HCT116 (cell line): ENCODE results near the gene SGF29. TPM values are rescaled to one million over a fixed set of nuclear protein-coding genes. Genes with fewer than 3 reads are reported as not detected.

ENCODE experiments used
- ATAC-seq: fragments of 200-7000 bp; cut with Tn5 transposase; 2 replicates; pipeline ENCODE4 v1.9.1; 2020; ENCODE audit warnings: mild to moderate bottlenecking, moderate library complexity
- BruUV-seq: library from RNA; stranded (reverse); fragments of 400-500 nt; replicated peaks from 2 replicates; lab custom pipeline; 2021; lab: Mats Ljungman, UMichigan
- CTCF ChIA-PET: fragments of 300-600 bp; sonication (Branson Sonifier 250); formaldehyde crosslinking; loops from one replicate; lab custom pipeline; 2021; ENCODE audit warnings: antibody characterized with exemption; lab: Charles Lee
- POLR2A ChIA-PET: fragments of 300-600, 350-600 bp; sonication (Branson Sonifier 250); formaldehyde crosslinking; loops from one replicate; lab custom pipeline; 2021; ENCODE audit warnings: antibody characterized with exemption; lab: Charles Lee
- RAD21 ChIA-PET, 2 experiments: fragments of 300-600 bp; sonication (Branson Sonifier 250); formaldehyde crosslinking; loops; one replicate each; lab custom pipeline; 2023; ENCODE audit warnings: low total read pairs in 2 of 2; ENCODE audit not compliant: uncharacterized antibody in 2 of 2, unreplicated experiment in 2 of 2, low non-redundant PET in 1 of 2; lab: Charles Lee
- DNase-seq: peaks from one replicate; pipeline ENCODE4 v3.0.0-alpha.2; 2010; ENCODE audit warnings: low read depth, low spot score
- H2AFZ ChIP-seq: fragments of 200-600 bp; shearing (Covaris generic), sonication (generic); 2 replicates; pipeline ENCODE4 v1.6.1; 2017; ENCODE audit warnings: low read depth, mixed run types, mixed read lengths, antibody characterized with exemption, low read length; ENCODE audit not compliant: poor library complexity, severe bottlenecking
- H3K27ac ChIP-seq: 2 replicates; pipeline ENCODE4 v1.5.1; 2012; ENCODE audit warnings: low read depth, low read length
- H3K27me3 ChIP-seq: fragments of 200-600 bp; sonication (generic); 2 replicates; pipeline ENCODE4 v1.6.1; 2016; ENCODE audit warnings: mixed run types, low read length, mixed read lengths; ENCODE audit not compliant: insufficient read depth
- H3K36me3 ChIP-seq, 2 experiments: fragments of 200-500 bp in 1 of 2; fragments of 200-600 bp in 1 of 2; sonication (Bioruptor generic) in 1 of 2; sonication (generic) in 1 of 2; 2 replicates each; pipeline versions ENCODE4 v1.5.1 to v1.6.1; 2014 to 2016; ENCODE audit warnings: low read length in 2 of 2, inconsistent platforms in 1 of 2, mixed read lengths in 1 of 2, mixed run types in 1 of 2; ENCODE audit not compliant: insufficient read depth in 2 of 2, control insufficient read depth in 1 of 2
- H3K4me1 ChIP-seq, 2 experiments: fragments of 200-600 bp in 1 of 2; sonication (generic) in 1 of 2; 2 replicates each; pipeline versions ENCODE4 v1.5.1 to v1.6.1; 2012 to 2017; ENCODE audit warnings: low read length in 2 of 2, inconsistent platforms in 1 of 2, mild to moderate bottlenecking in 1 of 2, mixed read lengths in 1 of 2, mixed run types in 1 of 2, moderate library complexity in 1 of 2; ENCODE audit not compliant: insufficient read depth in 2 of 2, control insufficient read depth in 1 of 2
- H3K4me2 ChIP-seq: fragments of 200-600 bp; sonication (generic); 2 replicates; pipeline ENCODE4 v1.6.1; 2017; ENCODE audit warnings: mixed run types, low read length, mixed read lengths
- H3K4me3 ChIP-seq, 2 experiments: fragments of 200-600 bp in 1 of 2; sonication (generic) in 1 of 2; replicated peaks in 1 of 2; 2 replicates each; pipeline ENCODE4 v1.5.1; 2011 to 2016; ENCODE audit warnings: low read length in 2 of 2, control low read depth in 1 of 2, low read depth in 1 of 2, mild to moderate bottlenecking in 1 of 2, mixed read lengths in 1 of 2, mixed run types in 1 of 2
- H3K79me2 ChIP-seq: fragments of 200-600 bp; sonication (generic); 2 replicates; pipeline ENCODE4 v1.6.1; 2017; ENCODE audit warnings: mild to moderate bottlenecking, mixed run types, low read length, moderate library complexity, mixed read lengths; ENCODE audit not compliant: insufficient read depth
- H3K9ac ChIP-seq: fragments of 200-600 bp; sonication (generic); 2 replicates; pipeline ENCODE4 v1.6.1; 2016; ENCODE audit warnings: low read length, mixed read lengths
- H3K9me2 ChIP-seq: fragments of 200-600 bp; sonication (generic), shearing (Covaris generic); 2 replicates; pipeline ENCODE4 v1.6.1; 2017; ENCODE audit warnings: mixed run types, mild to moderate bottlenecking, moderate library complexity; ENCODE audit not compliant: insufficient read depth
- H3K9me3 ChIP-seq, 2 experiments: fragments of 200-500 bp in 1 of 2; fragments of 200-600 bp in 1 of 2; sonication (Bioruptor generic) in 1 of 2; sonication (generic) in 1 of 2; 2 replicates each; pipeline ENCODE4 v1.6.1; 2014 to 2017; ENCODE audit warnings: low read length in 2 of 2, mixed read lengths in 2 of 2, inconsistent platforms in 1 of 2, low read depth in 1 of 2, mild to moderate bottlenecking in 1 of 2, mixed run types in 1 of 2, moderate library complexity in 1 of 2; ENCODE audit not compliant: control insufficient read depth in 1 of 2, insufficient read depth in 1 of 2
- H4K20me1 ChIP-seq: fragments of 200-600 bp; sonication (generic), shearing (Covaris generic); 2 replicates; pipeline ENCODE4 v1.6.1; 2017; ENCODE audit warnings: mixed run types, mild to moderate bottlenecking, moderate library complexity; ENCODE audit not compliant: insufficient read depth
- CEBPB ChIP-seq: IDR thresholded peaks from 2 replicates; pipeline ENCODE4 v1.6.1; 2012; ENCODE audit warnings: low read depth
- ELF1 ChIP-seq: IDR thresholded peaks from 2 replicates; pipeline ENCODE4 v1.6.1; 2012; ENCODE audit warnings: low read depth, borderline replicate concordance
- EZH2 ChIP-seq: fragments of 200-600 bp; sonication (generic); IDR thresholded peaks from 2 replicates; pipeline ENCODE4 v1.6.1; 2017; ENCODE audit warnings: antibody characterized with exemption, mixed run types
- EZH2phosphoT487 ChIP-seq: fragments of 200-600 bp; IDR thresholded peaks from 2 replicates; pipeline ENCODE4 v1.6.1; 2018; ENCODE audit warnings: antibody characterized with exemption, borderline replicate concordance
- FOSL1 ChIP-seq: IDR thresholded peaks from 2 replicates; pipeline ENCODE4 v1.6.1; 2012; ENCODE audit warnings: low read depth
- JUND ChIP-seq: IDR thresholded peaks from 2 replicates; pipeline ENCODE4 v1.6.1; 2012
- RAD21 ChIP-seq: IDR thresholded peaks from 2 replicates; pipeline ENCODE4 v1.6.1; 2012; ENCODE audit warnings: low read depth, mild to moderate bottlenecking
- SP1 ChIP-seq: IDR thresholded peaks from 2 replicates; pipeline ENCODE4 v1.6.1; 2012; ENCODE audit warnings: low read depth
- SRF ChIP-seq: IDR thresholded peaks from 2 replicates; pipeline ENCODE4 v1.6.1; 2012; ENCODE audit warnings: low read depth
- TCF7L2 ChIP-seq: IDR thresholded peaks from 2 replicates; pipeline ENCODE4 v1.7.0; 2011; ENCODE audit warnings: borderline replicate concordance, inconsistent platforms; ENCODE audit not compliant: insufficient read depth, insufficient read length; ENCODE audit errors: extremely low read depth
- ZNF274 ChIP-seq: fragments of 200-500 bp; sonication (Bioruptor generic); IDR thresholded peaks from 2 replicates; pipeline ENCODE4 v1.6.1; 2014; ENCODE audit warnings: mild to moderate bottlenecking, low read depth, low read length, inconsistent platforms
- intact Hi-C: fragments of 100-400 bp; cut with micrococcal nuclease; formaldehyde crosslinking; loops from 2 replicates; pipeline ENCODE4 v1.10.0; 2022
- total RNA-seq: library from RNA; stranded (reverse); gene quantifications from one replicate; pipeline ENCODE4 v1.2.1, GENCODE V29; 2021; ENCODE audit not compliant: unreplicated experiment
- TF ChIP-seq, protein P1 (sequence below): IDR thresholded peaks from 2 replicates; pipeline ENCODE4 v1.6.1; 2012
- TF ChIP-seq, protein P2 (sequence below): IDR thresholded peaks from 2 replicates; pipeline ENCODE4 v1.6.1; 2012
- TF ChIP-seq, protein P3 (sequence below): IDR thresholded peaks from 2 replicates; pipeline ENCODE4 v1.6.1; 2011; ENCODE audit warnings: mild to moderate bottlenecking, low read length, moderate library complexity; ENCODE audit not compliant: insufficient replicate concordance; ENCODE audit errors: extremely low read depth

The SGF29 gene
- total RNA-seq, 1 experiment from 2014 or later = 19.7 TPM

DNA sequence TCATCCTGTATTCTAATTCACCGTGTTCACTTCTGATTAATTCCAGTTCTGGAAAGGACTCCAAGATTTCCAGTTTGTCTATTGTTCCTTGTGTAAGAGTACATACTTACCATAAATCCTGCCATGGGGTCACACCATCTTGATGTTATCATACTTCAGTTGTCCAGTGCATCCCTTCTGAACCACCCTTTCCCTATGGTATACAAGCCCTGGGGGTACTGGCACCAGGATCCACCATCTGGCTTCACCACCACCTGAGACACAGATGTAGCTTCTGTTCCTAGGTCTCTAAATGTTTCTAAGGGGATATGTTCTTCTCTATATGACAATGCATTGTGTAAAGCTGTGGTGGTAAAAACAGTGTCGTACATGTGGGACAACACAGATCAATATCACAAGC lies 21.2 kb downstream of the SGF29 start:
- TF ChIP-seq FOSL1 (no peak), ELF1 (no peak), TCF7L2 (no peak), JUND (no peak), EZH2phosphoT487 (no peak), CEBPB (no peak), ZNF274 (no peak), EZH2 (no peak), SRF (no peak)
- TF ChIP-seq, protein P1, sequence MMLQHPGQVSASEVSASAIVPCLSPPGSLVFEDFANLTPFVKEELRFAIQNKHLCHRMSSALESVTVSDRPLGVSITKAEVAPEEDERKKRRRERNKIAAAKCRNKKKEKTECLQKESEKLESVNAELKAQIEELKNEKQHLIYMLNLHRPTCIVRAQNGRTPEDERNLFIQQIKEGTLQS = no peak
- Histone ChIP-seq H3K79me2 (no peaks in the 10 kb centered on the region), H3K9me2 (no peaks in the 10 kb centered on the region), H2AFZ (no peak overlapping the region), H3K36me3 (no peaks in the 10 kb centered on the region), H3K27ac (no peak overlapping the region), H3K9ac (no peak overlapping the region), H3K4me1 (no peaks in the 10 kb centered on the region), H3K4me3 (no peak overlapping the region), H3K27me3 (no peaks in the 10 kb centered on the region), H4K20me1 (no peaks in the 10 kb centered on the region), H3K4me2 (no peak overlapping the region), H3K9me3 (no peaks in the 10 kb centered on the region)
- ChIA-PET RAD21 (no interaction called here), POLR2A (no interaction called here), CTCF (no interaction called here)
- no TSS peak for BruUV-seq
- DNase-seq (no peak), ATAC-seq (no peak)
- intact Hi-C loops = no loop called here

DNA sequence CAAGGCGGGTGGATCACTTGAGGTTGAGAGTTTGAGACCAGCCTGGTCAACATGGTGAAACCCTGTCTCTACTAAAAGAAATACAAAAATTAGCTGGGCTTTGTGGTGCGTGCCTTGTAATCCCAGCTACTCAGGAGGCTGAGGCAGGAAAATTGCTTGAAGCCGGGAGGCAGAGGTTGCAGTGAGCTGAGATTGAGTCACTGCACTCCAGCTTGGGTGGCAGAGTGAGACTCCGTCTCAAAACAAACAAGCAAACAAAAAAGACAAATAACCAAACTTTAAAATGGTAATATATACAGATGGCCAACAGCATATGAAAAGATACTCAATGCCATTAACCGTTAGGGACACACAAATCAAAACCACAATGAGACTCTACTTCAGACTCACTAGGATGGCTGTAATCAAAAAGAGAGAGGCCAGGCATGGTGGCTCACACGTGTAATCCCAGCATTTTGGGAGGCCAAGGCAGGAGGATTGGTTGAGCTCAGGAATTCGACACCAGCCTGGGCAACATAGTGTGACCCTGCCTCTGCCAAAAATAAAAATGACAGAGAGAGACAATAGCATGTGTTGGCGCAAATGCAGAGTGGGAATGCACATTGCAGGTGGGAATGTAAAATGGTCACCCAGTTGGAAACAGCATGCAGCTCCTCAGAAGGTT lies 21.9 kb downstream of the SGF29 start:
- Histone ChIP-seq H3K9ac (no peak overlapping the region), H2AFZ (no peak overlapping the region), H3K79me2 (no peaks in the 10 kb centered on the region), H3K9me2 (no peaks in the 10 kb centered on the region), H3K9me3 (no peaks in the 10 kb centered on the region), H3K4me1 (no peaks in the 10 kb centered on the region), H4K20me1 (no peaks in the 10 kb centered on the region), H3K27ac (no peak overlapping the region), H3K36me3 (no peaks in the 10 kb centered on the region), H3K4me2 (no peak overlapping the region), H3K4me3 (no peak overlapping the region), H3K27me3 (no peaks in the 10 kb centered on the region)
- no peak for ATAC-seq
- RAD21 ChIA-PET = no interaction called here
- CTCF ChIA-PET = no interaction called here
- intact Hi-C loops = no loop called here
- BruUV-seq = no TSS peak
- POLR2A ChIA-PET = no interaction called here
- TF ChIP-seq, protein P2, sequence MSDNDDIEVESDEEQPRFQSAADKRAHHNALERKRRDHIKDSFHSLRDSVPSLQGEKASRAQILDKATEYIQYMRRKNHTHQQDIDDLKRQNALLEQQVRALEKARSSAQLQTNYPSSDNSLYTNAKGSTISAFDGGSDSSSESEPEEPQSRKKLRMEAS = no peak
- TF ChIP-seq JUND = no peak
- no peak for TF ChIP-seq SP1
- TF ChIP-seq, protein P3, sequence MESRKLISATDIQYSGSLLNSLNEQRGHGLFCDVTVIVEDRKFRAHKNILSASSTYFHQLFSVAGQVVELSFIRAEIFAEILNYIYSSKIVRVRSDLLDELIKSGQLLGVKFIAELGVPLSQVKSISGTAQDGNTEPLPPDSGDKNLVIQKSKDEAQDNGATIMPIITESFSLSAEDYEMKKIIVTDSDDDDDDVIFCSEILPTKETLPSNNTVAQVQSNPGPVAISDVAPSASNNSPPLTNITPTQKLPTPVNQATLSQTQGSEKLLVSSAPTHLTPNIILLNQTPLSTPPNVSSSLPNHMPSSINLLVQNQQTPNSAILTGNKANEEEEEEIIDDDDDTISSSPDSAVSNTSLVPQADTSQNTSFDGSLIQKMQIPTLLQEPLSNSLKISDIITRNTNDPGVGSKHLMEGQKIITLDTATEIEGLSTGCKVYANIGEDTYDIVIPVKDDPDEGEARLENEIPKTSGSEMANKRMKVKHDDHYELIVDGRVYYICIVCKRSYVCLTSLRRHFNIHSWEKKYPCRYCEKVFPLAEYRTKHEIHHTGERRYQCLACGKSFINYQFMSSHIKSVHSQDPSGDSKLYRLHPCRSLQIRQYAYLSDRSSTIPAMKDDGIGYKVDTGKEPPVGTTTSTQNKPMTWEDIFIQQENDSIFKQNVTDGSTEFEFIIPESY = no peak
- no peak for TF ChIP-seq EZH2phosphoT487
- TF ChIP-seq RAD21 = no peak
- TF ChIP-seq SRF = no peak
- TF ChIP-seq, protein P1 = no peak
- DNase-seq = no peak
